ENCODE measurements around the gene COL1A1. TPM values are rescaled to one million over a fixed set of nuclear protein-coding genes. Genes with fewer than 3 reads are reported as not detected.

COL1A1 gene
- total and polyA plus RNA-seq, 2 of the 13 experiments (the other 11 are each of a cell fraction or from before 2014, with no cell fraction given) = 0.05 TPM; not detected in 1

GRCh38 chr17:50161023-50161910, 40.2 kb downstream of the COL1A1 start (continued):
- TF ChIP-seq FLYWCH1 (CRISPR knock-in tag; IDR thresholded peaks at IDR 0.05) = no peak
- 0 out of 2 replicates have a peak, but pooled peaks have one; percentile 38 for TF ChIP-seq MXD4 (CRISPR knock-in tag; IDR thresholded peaks at IDR 0.05)
- peak; percentile 89; the same call in 1 of the 2 replicates for TF ChIP-seq ZNF788 (CRISPR knock-in tag; IDR thresholded peaks at IDR 0.05; ENCODE audit: borderline replicate concordance)
- no peak for TF ChIP-seq ZNF550 (CRISPR knock-in tag; IDR thresholded peaks at IDR 0.05; ENCODE audit: borderline replicate concordance)
- peak; percentile 81; the same call in 1 of the 2 replicates for TF ChIP-seq YEATS2 (CRISPR knock-in tag; IDR thresholded peaks at IDR 0.05; ENCODE audit: borderline replicate concordance)
- no peak for TF ChIP-seq TCF12 (IDR thresholded peaks at IDR 0.05)
- TF ChIP-seq TCF12 (CRISPR knock-in tag; IDR thresholded peaks at IDR 0.05) = no peak
- no peak for TF ChIP-seq EED (CRISPR knock-in tag; IDR thresholded peaks at IDR 0.05)
- no peak for TF ChIP-seq FOXP1 (IDR thresholded peaks at IDR 0.05)
- TF ChIP-seq FOXP1 (CRISPR knock-in tag; IDR thresholded peaks at IDR 0.05) = no peak
- TF ChIP-seq AKAP8 (CRISPR knock-in tag; IDR thresholded peaks at IDR 0.05) = no peak
- TF ChIP-seq CHD2 (IDR thresholded peaks at IDR 0.05; ENCODE audit: low read depth, low read length) = no peak
- TF ChIP-seq NR2F2 (IDR thresholded peaks at IDR 0.05; ENCODE audit: borderline replicate concordance, low read depth) = no peak
- TF ChIP-seq, protein P1, sequence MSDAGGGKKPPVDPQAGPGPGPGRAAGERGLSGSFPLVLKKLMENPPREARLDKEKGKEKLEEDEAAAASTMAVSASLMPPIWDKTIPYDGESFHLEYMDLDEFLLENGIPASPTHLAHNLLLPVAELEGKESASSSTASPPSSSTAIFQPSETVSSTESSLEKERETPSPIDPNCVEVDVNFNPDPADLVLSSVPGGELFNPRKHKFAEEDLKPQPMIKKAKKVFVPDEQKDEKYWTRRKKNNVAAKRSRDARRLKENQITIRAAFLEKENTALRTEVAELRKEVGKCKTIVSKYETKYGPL (CRISPR knock-in tag; IDR thresholded peaks at IDR 0.05) = no peak
- TF ChIP-seq SRY (CRISPR knock-in tag; IDR thresholded peaks at IDR 0.05) = no peak
- TF ChIP-seq NFE2L1 (CRISPR knock-in tag; IDR thresholded peaks at IDR 0.05; ENCODE audit: borderline replicate concordance) = no peak
- TF ChIP-seq MTA3 (CRISPR knock-in tag; IDR thresholded peaks at IDR 0.05) = no peak
- no peak for TF ChIP-seq SRSF9 (IDR thresholded peaks at IDR 0.05; ENCODE audit: borderline replicate concordance, insufficient read depth, low read depth, low read length, poor library complexity, severe bottlenecking)
- no peak; the same call in 1 of the 2 replicates for TF ChIP-seq MED1 (CRISPR knock-in tag; IDR thresholded peaks at IDR 0.05)
- TF ChIP-seq, protein P2, sequence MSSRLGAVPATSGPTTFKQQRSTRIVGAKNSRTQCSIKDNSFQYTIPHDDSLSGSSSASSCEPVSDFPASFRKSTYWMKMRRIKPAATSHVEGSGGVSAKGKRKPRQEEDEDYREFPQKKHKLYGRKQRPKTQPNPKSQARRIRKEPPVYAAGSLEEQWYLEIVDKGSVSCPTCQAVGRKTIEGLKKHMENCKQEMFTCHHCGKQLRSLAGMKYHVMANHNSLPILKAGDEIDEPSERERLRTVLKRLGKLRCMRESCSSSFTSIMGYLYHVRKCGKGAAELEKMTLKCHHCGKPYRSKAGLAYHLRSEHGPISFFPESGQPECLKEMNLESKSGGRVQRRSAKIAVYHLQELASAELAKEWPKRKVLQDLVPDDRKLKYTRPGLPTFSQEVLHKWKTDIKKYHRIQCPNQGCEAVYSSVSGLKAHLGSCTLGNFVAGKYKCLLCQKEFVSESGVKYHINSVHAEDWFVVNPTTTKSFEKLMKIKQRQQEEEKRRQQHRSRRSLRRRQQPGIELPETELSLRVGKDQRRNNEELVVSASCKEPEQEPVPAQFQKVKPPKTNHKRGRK (CRISPR knock-in tag; IDR thresholded peaks at IDR 0.05) = peak; percentile 71; the same call in 1 of the 2 replicates
- peak; percentile 88; the same call in 1 of the 2 replicates for TF ChIP-seq SMAD1 (CRISPR knock-in tag; IDR thresholded peaks at IDR 0.05; ENCODE audit: borderline replicate concordance, low read depth)
- TF ChIP-seq ZNF768 (CRISPR knock-in tag; IDR thresholded peaks at IDR 0.05) = peak; percentile 57; the same call in 1 of the 2 replicates
- TF ChIP-seq, protein P3, sequence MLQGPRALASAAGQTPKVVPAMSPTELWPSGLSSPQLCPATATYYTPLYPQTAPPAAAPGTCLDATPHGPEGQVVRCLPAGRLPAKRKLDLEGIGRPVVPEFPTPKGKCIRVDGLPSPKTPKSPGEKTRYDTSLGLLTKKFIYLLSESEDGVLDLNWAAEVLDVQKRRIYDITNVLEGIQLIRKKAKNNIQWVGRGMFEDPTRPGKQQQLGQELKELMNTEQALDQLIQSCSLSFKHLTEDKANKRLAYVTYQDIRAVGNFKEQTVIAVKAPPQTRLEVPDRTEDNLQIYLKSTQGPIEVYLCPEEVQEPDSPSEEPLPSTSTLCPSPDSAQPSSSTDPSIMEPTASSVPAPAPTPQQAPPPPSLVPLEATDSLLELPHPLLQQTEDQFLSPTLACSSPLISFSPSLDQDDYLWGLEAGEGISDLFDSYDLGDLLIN (CRISPR knock-in tag; IDR thresholded peaks at IDR 0.05; ENCODE audit: borderline replicate concordance) = no peak
- TF ChIP-seq ZFP41 (CRISPR knock-in tag; IDR thresholded peaks at IDR 0.05; ENCODE audit: borderline replicate concordance) = no peak
- TF ChIP-seq HNRNPH1 (optimal IDR thresholded peaks at IDR 0.05; ENCODE audit: low read depth, low read length) = no peak
- peak; percentile 88 for TF ChIP-seq ZNF350 (CRISPR knock-in tag; IDR thresholded peaks at IDR 0.05; ENCODE audit: borderline replicate concordance, low read depth)
- no peak for TF ChIP-seq GZF1 (CRISPR knock-in tag; IDR thresholded peaks at IDR 0.05)
- TF ChIP-seq U2AF2 (IDR thresholded peaks at IDR 0.05; ENCODE audit: low read depth, low read length) = no peak
- peak; percentile 58; the same call in 1 of the 2 replicates for TF ChIP-seq ARNTL (CRISPR knock-in tag; IDR thresholded peaks at IDR 0.05)
